C4-2B (cell line): ENCODE results near the gene DEPDC4.
"Not testable (repeated sequence)": the region's sequence is repeated elsewhere in the genome, so short reads cannot be mapped to it uniquely, and the experiment has no call there.

ENCODE experiments used
- H3K27ac ChIP-seq: fragments of 450-650 bp; 2 replicates; pipeline ENCODE4 v1.5.1; 2017
- CTCF ChIP-seq: fragments of 450-650 bp; conservative IDR thresholded peaks from 2 replicates; pipeline ENCODE4 v1.5.1; 2017; ENCODE audit warnings: mild to moderate bottlenecking
- ZFX ChIP-seq: fragments of 450-650 bp; IDR thresholded peaks from 2 replicates; pipeline ENCODE4 v1.6.1; 2017

Gene DEPDC4

GRCh38 chr12:100267603-100268281 is 863 bp upstream of the DEPDC4 start:
- peak overlapping the region; percentile 98 for H3K27ac ChIP-seq
- no peak for TF ChIP-seq CTCF
- peak; percentile 47 for TF ChIP-seq ZFX

GRCh38 chr12:100266585-100266834 is 369 bp downstream of the DEPDC4 start:
- TF ChIP-seq ZFX (no peak), CTCF (no peak)
- peak overlapping the region; percentile 98 for H3K27ac ChIP-seq

- no peak for TF ChIP-seq CTCF
- no peak for TF ChIP-seq ZFX
- peak overlapping the region; percentile 98 for H3K27ac ChIP-seq
Observed at GRCh38 chr12:100265732-100266584, 921 bp downstream of the DEPDC4 start.

GRCh38 chr12:100265107-100265506 is 1.8 kb downstream of the DEPDC4 start:
- not testable (repeated sequence) for H3K27ac ChIP-seq

- TF ChIP-seq ZFX = no peak
- TF ChIP-seq CTCF = no peak
- H3K27ac ChIP-seq = no peak overlapping the region
Observed at GRCh38 chr12:100263131-100263530, 3.7 kb downstream of the DEPDC4 start.

- TF ChIP-seq CTCF = no peak
- TF ChIP-seq ZFX = no peak
- H3K27ac ChIP-seq = no peak overlapping the region
Observed at GRCh38 chr12:100258127-100258526, 8.8 kb downstream of the DEPDC4 start.

GRCh38 chr12:100254876-100255275 is 12.0 kb downstream of the DEPDC4 start:
- TF ChIP-seq CTCF (no peak), ZFX (no peak)
- no peak overlapping the region for H3K27ac ChIP-seq
